HG03521 (cell line): ENCODE results near the gene MYLK4.
A peak's percentile ranks its signal among the peaks of the same experiment; 100 is the strongest.

Source experiments
- ATAC-seq: cut with Tn5 transposase; IDR thresholded peaks from one replicate; pipeline ENCODE4 v1.9.1; 2021; ENCODE audit warnings: mild to moderate bottlenecking, moderate library complexity; ENCODE audit not compliant: unreplicated experiment

Gene MYLK4

GRCh38 chr6:2665146-2666070 lies 85.3 kb downstream of the MYLK4 start:
- no peak for ATAC-seq

DNA sequence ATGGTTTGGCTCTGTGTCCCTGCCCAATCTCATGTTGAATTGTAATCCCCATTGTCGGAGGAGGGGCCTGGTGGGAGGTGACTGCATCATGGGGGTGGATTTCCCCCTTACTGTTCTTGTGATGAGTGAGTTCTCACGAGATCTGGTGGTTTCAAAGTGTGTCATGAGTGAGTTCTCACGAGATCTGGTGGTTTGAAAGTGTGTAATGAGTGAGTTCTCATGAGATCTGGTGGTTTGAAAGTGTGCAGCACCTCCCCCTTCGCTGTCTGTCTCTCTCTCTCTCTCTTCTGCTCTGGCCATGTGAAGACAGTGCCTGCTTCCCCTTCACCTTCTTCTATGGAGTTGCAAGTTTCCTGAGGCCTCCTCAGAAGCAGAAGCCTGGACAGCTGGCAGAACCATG lies 87.6 kb downstream of the MYLK4 start:
- no peak for ATAC-seq

DNA sequence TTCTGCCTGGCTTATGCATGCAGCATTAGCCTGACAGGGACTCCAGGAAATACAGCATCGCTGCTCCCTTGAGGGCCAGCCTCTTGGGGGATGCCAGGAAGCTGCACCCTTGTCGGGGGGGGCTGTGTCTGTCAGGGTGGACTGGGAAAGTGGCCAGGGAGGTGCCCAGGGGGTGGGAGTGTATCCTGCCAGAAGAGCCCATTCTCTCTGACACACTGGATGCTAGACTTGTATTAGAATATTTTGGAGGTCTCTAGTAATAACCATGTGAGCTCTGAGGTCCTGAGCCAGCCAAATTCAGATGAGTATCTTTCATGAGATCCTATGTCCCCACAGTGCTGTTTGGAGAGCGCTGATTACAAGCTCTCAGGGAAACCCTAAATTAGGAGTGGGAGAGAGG lies 89.1 kb downstream of the MYLK4 start:
- ATAC-seq, result no peak

- ATAC-seq, result no peak
Measured at GRCh38 chr6:2659882-2660281, 90.8 kb downstream of the MYLK4 start.

- no peak for ATAC-seq
Measured at GRCh38 chr6:2659381-2659780, 91.3 kb downstream of the MYLK4 start.

GRCh38 chr6:2658788-2659187 lies 91.9 kb downstream of the MYLK4 start:
- ATAC-seq, result peak; percentile 85

DNA sequence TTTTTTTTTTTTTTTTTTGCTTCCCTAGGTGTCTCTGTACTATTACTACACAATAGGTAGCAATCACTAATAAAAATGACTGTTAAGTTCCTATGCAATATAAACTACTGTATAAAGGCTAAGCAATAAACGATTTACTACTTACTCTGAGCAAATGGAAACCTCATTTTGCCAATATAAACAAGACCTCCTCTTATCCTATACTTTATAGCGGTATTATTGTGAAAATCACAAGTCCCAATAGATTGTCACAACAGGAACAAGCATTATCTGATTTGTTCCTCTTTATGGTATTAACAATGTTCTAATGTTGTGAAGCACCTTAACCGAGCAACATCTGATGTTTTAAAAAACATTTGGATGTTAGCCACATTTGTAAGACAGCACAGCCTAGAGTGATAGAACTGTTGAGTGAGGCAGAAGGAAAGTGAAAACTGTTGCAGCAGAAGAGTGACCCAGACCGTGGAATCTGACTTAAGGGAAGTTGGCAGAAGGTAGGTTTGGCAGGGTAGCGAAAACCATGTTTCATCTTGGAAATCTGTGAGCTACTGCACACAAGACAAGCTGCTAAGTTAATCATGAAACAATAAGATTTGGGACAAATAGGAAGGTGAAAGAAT lies 94.2 kb downstream of the MYLK4 start:
- no peak for ATAC-seq

GRCh38 chr6:2655844-2656433 lies 94.8 kb downstream of the MYLK4 start:
- ATAC-seq, result no peak

- ATAC-seq, result no peak
Measured at GRCh38 chr6:2653369-2654032, 97.2 kb downstream of the MYLK4 start.

DNA sequence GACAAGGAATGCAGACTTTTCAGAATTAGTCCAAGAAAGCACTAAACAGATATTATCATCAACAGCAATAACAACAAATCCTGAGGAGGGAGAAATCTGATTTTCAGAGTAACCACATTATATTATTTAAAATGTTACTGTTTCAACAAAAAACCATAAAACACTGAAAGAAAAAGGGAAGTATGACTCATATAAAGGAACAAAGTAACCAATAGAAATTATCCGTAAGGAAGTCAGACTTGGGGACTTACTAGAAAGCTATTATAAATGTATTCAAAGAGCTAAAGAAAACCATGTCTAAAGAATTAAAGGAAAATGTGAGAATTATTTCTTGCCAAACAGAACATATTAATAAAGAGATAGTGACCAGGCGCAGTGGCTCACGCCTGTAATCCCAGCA lies 98.1 kb downstream of the MYLK4 start:
- ATAC-seq, result no peak

DNA sequence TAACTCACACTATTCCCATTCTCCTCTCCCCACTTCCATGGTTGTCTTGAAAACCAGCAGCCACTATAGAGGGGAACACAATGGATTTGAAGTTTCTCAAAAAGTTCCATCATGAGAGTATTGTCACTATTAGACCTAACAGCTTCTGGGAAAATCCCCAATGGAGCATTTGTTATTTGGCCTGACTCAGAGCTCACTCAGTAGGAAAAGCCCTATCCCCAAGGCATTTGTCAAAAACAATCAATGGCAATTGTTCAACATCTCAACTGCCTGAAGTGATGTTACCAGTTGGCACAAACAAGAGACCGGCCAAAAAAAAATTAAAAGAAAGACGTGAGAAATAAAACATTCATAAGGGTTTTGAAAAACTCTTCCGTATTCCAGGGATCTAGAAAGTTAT lies 98.8 kb downstream of the MYLK4 start:
- no peak for ATAC-seq

- ATAC-seq, result no peak
Measured at GRCh38 chr6:2651536-2651935, 99.2 kb downstream of the MYLK4 start.

DNA sequence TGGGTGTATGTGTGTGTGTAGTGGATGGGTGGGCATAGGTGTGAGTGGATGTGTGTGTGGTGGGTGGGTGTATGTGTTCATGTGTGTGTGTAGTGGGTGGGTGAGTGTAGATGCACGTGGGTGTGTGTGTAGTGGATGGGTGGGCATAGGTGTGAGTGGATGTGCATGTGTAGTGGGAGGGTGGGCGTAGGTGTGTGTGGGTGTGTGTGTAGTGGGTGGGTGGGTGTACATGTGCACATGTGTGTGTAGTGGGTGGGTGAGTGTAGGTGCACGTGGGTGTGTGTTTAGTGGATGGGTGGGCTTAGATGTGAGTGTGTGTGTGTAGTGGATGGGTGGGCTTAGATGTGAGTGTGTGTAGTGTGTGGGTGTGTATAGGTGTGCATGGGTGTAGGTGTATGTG lies 104.4 kb downstream of the MYLK4 start:
- ATAC-seq, result no peak

GRCh38 chr6:2643935-2644539 lies 106.7 kb downstream of the MYLK4 start:
- ATAC-seq, result no peak

DNA sequence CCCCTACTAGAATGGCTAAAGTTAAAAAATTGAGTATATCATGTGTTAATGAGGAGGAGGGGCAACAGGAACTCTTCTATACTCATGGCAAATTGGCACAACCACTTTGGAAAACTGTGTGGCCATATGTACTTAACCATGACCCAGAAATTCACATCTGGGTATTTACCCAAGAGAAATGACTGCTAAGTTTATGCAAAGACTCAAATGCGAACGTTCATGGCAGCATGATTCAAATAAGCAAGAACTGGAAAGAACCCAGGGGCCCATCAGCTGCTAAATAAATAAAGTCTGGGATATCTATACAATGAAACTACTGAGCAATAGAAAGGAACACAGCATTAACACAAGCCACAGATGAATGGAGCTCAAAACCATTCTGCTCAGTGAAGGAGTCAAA lies 107.6 kb downstream of the MYLK4 start:
- ATAC-seq, result no peak

DNA sequence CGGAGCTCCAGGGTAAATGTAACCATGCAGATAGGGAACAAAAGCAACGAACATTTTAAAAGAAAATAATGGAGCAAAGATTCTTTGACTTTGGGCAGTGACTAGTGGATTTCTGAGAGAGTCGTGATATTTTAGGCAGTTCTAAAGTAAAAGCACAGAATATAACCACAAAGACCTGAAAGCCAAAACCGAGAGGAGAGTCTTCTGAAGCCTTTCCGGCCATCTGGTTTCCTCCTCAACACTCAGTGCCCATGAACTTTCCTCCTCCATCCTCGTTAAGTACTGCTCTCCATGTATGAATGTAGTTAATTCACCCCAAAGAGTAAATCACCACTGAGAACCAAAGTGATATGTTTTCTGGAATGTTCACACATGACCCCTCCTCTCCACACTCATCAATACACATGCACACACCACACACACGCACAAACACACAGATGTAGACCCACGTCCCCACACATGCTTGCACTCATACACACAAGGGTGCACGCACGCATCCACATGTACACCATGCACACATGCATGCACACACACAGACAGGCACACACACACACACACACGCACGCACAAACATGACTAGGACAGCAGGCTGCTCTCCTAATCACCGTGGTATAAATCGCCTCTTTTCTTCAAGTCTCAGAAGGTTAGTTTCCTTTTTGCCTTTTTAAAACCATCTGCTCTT lies 109.5 kb downstream of the MYLK4 start:
- ATAC-seq, result no peak

DNA sequence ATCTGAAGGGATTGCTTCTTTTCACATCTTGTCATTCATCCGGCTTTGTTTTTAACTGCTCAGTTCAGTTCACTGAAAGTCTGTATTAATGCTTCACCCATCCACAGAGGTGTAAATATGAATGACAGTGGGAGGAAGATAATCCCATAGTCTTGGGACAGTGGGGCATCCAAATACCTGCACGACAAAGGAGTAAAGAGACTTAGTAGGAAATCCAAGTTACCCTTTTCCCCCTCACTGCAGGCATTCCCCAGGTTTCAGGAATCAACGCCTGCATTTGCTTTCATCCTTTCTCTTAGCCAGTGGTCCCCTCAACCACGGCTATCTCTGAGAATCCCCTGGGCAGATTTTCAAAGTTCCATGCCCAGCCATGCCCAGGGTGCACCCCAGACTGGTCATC lies 110.2 kb downstream of the MYLK4 start:
- no peak for ATAC-seq

- ATAC-seq, result no peak
Measured at GRCh38 chr6:2639896-2640295, 110.8 kb downstream of the MYLK4 start.

- ATAC-seq, result no peak
Measured at GRCh38 chr6:2639167-2639566, 111.6 kb downstream of the MYLK4 start.

DNA sequence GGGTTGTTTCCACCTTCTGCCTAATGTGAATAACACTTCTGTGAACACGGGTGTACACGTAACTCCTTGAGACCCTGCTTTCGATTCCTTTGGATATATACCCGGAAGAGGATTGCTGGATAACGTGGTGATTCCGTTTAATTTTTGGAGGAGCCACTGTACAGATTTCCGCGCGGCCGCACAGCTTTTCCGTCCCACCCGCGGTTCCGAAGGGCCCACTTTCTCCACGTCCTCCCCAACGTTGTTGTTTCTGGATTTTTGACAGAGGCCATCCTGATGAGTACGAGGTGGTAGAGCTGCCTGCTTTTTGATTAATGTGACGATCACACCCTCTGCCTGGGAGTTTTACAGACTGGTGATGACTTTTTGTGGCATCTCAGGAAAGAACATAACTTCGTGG lies 114.0 kb downstream of the MYLK4 start:
- ATAC-seq, result no peak

DNA sequence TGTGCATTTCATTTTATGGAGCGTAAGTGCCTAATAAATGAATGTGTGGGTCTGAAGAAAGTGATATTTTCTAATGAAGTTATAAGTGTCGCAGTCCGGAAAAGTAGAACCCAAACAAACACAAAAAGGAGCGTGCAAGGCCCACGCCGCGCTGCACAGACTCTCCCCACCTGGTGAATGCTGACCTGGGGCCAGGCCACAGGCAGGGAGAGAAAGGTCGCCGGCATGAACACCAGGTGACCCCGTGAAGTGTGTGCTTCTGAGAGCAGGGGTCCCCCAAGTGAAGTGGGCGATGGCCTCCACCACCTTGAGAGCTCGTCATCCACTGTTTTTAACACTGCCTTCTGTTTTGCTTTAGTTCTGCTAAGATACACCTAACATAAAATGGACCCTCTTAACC lies 114.8 kb downstream of the MYLK4 start:
- no peak for ATAC-seq
